H9 (cell line): Measurements from ENCODE around the gene PAOX. TPM values are rescaled to one million over a fixed set of nuclear protein-coding genes. Genes with fewer than 3 reads are reported as not detected.

Experiments
- DNase-seq: peaks from one replicate; pipeline ENCODE4 v3.0.0-alpha.2; 2017
- H2AFZ ChIP-seq: one replicate; pipeline ENCODE4 v1.6.1; 2013; ENCODE audit warnings: mild to moderate bottlenecking, low read length, control low read depth, moderate library complexity
- H2AK5ac ChIP-seq: 2 replicates; pipeline ENCODE4 v1.6.1; 2013; ENCODE audit warnings: low read length, control low read depth, mixed read lengths; ENCODE audit not compliant: insufficient read length
- H2BK120ac ChIP-seq: one replicate; pipeline ENCODE4 v1.6.1; 2013; ENCODE audit warnings: low read depth, mild to moderate bottlenecking, low read length, control low read depth, inconsistent platforms; ENCODE audit not compliant: poor library complexity, severe bottlenecking
- H2BK12ac ChIP-seq: 2 replicates; pipeline ENCODE4 v1.6.1; 2013; ENCODE audit warnings: low read length, control low read depth, mixed read lengths, low read depth; ENCODE audit not compliant: insufficient read length
- H2BK15ac ChIP-seq: 2 replicates; pipeline ENCODE4 v1.6.1; 2013; ENCODE audit warnings: low read depth, low read length, control low read depth
- H2BK20ac ChIP-seq: one replicate; pipeline ENCODE4 v1.6.1; 2013; ENCODE audit warnings: low read depth, mild to moderate bottlenecking, low read length, control low read depth, inconsistent platforms; ENCODE audit not compliant: poor library complexity, severe bottlenecking
- H2BK5ac ChIP-seq: 2 replicates; pipeline ENCODE4 v1.6.1; 2013; ENCODE audit warnings: low read length, control low read depth, mixed read lengths; ENCODE audit not compliant: insufficient read length
- H3K14ac ChIP-seq: 2 replicates; pipeline ENCODE4 v1.6.1; 2013; ENCODE audit warnings: low read length, control low read depth; ENCODE audit not compliant: insufficient read depth
- H3K18ac ChIP-seq: 2 replicates; pipeline ENCODE4 v1.6.1; 2013; ENCODE audit warnings: low read depth, mild to moderate bottlenecking, mixed read lengths, low read length, control low read depth; ENCODE audit not compliant: insufficient read length
- H3K23ac ChIP-seq: 2 replicates; pipeline ENCODE4 v1.6.1; 2013; ENCODE audit warnings: low read length, control low read depth, mixed read lengths, low read depth; ENCODE audit not compliant: insufficient read length
- H3K23me2 ChIP-seq: 2 replicates; pipeline ENCODE4 v1.6.1; 2013; ENCODE audit warnings: low read depth, mild to moderate bottlenecking, mixed read lengths, low read length, control low read depth; ENCODE audit not compliant: insufficient read length, poor library complexity, severe bottlenecking
- H3K27ac ChIP-seq: 2 replicates; pipeline ENCODE4 v1.5.1; 2013; ENCODE audit warnings: low read length, control low read depth, mixed read lengths, low read depth; ENCODE audit not compliant: insufficient read length
- H3K27me3 ChIP-seq: 2 replicates; pipeline ENCODE4 v1.6.1; 2013; ENCODE audit warnings: low read length, control low read depth, inconsistent platforms; ENCODE audit not compliant: insufficient read depth
- H3K4ac ChIP-seq: 2 replicates; pipeline ENCODE4 v1.6.1; 2013; ENCODE audit warnings: low read depth, mild to moderate bottlenecking, control low read depth, inconsistent platforms, low read length, moderate library complexity
- H3K4me1 ChIP-seq: 2 replicates; pipeline ENCODE4 v1.6.1; 2013; ENCODE audit warnings: low read length, control low read depth, inconsistent platforms; ENCODE audit not compliant: insufficient read depth
- H3K4me2 ChIP-seq: 2 replicates; pipeline ENCODE4 v1.6.1; 2013; ENCODE audit warnings: low read length, control low read depth, mixed read lengths; ENCODE audit not compliant: insufficient read length, insufficient read depth
- H3K56ac ChIP-seq: 2 replicates; pipeline ENCODE4 v1.6.1; 2013; ENCODE audit warnings: low read depth, mild to moderate bottlenecking, mixed read lengths, low read length, control low read depth; ENCODE audit not compliant: insufficient read length
- H3K79me1 ChIP-seq: 2 replicates; pipeline ENCODE4 v1.6.1; 2013; ENCODE audit warnings: low read depth, mild to moderate bottlenecking, moderate library complexity, low read length, control low read depth, inconsistent platforms; ENCODE audit not compliant: insufficient read depth, poor library complexity, severe bottlenecking
- H3K79me2 ChIP-seq: 2 replicates; pipeline ENCODE4 v1.6.1; 2013; ENCODE audit warnings: low read length, control low read depth, inconsistent platforms; ENCODE audit not compliant: insufficient read depth
- H3K9ac ChIP-seq: 2 replicates; pipeline ENCODE4 v1.6.1; 2013; ENCODE audit warnings: low read length, control low read depth, mixed read lengths; ENCODE audit not compliant: insufficient read length; ENCODE audit errors: extremely low read depth
- H3K9me3 ChIP-seq: one replicate; pipeline ENCODE4 v1.6.1; 2013; ENCODE audit warnings: low read depth, low read length, inconsistent platforms; ENCODE audit not compliant: control insufficient read depth
- H3T11ph ChIP-seq: one replicate; pipeline ENCODE4 v1.6.1; 2013; ENCODE audit warnings: mild to moderate bottlenecking, low read length, control low read depth, inconsistent platforms
- H4K20me1 ChIP-seq: one replicate; pipeline ENCODE4 v1.6.1; 2013; ENCODE audit not compliant: control insufficient read depth, insufficient read length, insufficient read depth
- H4K5ac ChIP-seq: 2 replicates; pipeline ENCODE4 v1.6.1; 2013; ENCODE audit warnings: low read depth, mild to moderate bottlenecking, mixed read lengths, low read length, control low read depth; ENCODE audit not compliant: insufficient read length
- H4K8ac ChIP-seq: replicated peaks from 2 replicates; pipeline ENCODE4 v1.6.1; 2013; ENCODE audit warnings: low read length, control low read depth, mixed read lengths, low read depth; ENCODE audit not compliant: insufficient read length
- H4K91ac ChIP-seq: 2 replicates; pipeline ENCODE4 v1.6.1; 2013; ENCODE audit warnings: low read depth, mild to moderate bottlenecking, moderate library complexity, mixed read lengths, low read length, control low read depth; ENCODE audit not compliant: insufficient read length
- H3K27ac Mint-ChIP-seq, 3 experiments: 2 replicates in 2 of 3; 3 replicates in 1 of 3; pipeline ENCODE4 v1.8.0; 2020 to 2021; ENCODE audit warnings: mixed read lengths in 3 of 3, mild to moderate bottlenecking in 1 of 3, moderate library complexity in 1 of 3
- H3K27me3 Mint-ChIP-seq: 2 replicates; pipeline ENCODE4 v1.8.0; 2021; ENCODE audit warnings: low read depth, mild to moderate bottlenecking, moderate library complexity, mixed read lengths
- H3K36me3 Mint-ChIP-seq, 3 experiments: 2 replicates in 2 of 3; 3 replicates in 1 of 3; pipeline ENCODE4 v1.8.0; 2020 to 2021; ENCODE audit warnings: low read depth in 3 of 3, mixed read lengths in 3 of 3; ENCODE audit not compliant: insufficient read depth in 1 of 3
- H3K4me1 Mint-ChIP-seq, 2 experiments: 2 replicates each; pipeline ENCODE4 v1.8.0; 2020; ENCODE audit warnings: mixed read lengths in 2 of 2
- H3K4me3 Mint-ChIP-seq, 2 experiments: 2 replicates in 1 of 2; 3 replicates in 1 of 2; pipeline ENCODE4 v1.8.0; 2020 to 2021; ENCODE audit warnings: mild to moderate bottlenecking in 2 of 2, mixed read lengths in 2 of 2, moderate library complexity in 1 of 2
- H3K9me3 Mint-ChIP-seq, 2 experiments: 2 replicates in 1 of 2; 3 replicates in 1 of 2; pipeline ENCODE4 v1.8.0; 2020; ENCODE audit warnings: mild to moderate bottlenecking in 2 of 2, mixed read lengths in 2 of 2, moderate library complexity in 1 of 2
- CTCF ChIP-seq: fragments of 200-600 bp; sonication (generic); conservative IDR thresholded peaks from 3 replicates; pipeline ENCODE4 v1.8.0; 2021; ENCODE audit warnings: antibody characterized with exemption, mild to moderate bottlenecking
- WGBS: extraction: QIAGEN DNeasy Blood & Tissue Kit; methylation state at CpG from one replicate; pipeline ENCODE4 v1.1.7; 2013; ENCODE audit warnings: missing lambda C conversion rate, low lambda C conversion rate, mixed read lengths; ENCODE audit not compliant: insufficient read length; ENCODE audit errors: extremely low coverage; 5-methylcytosine and 5-hydroxymethylcytosine counted together
- total RNA-seq: library from RNA; stranded (reverse); gene quantifications from 2 replicates; pipeline ENCODE4 v1.2.1, GENCODE V29; 2021

The PAOX gene
- total RNA-seq, 1 experiment from 2014 or later: 5.6 TPM

- Mint-ChIP-seq H3K36me3 (peaks cover 36 to 41% (median 41%) of the 10 kb centered on the region in 3 experiments), H3K9me3 (no peaks in the 10 kb centered on the region; a peak in 1 of 5 replicates), H3K27ac (peak overlapping the region; percentile 69 to 98 (median 88); a peak in 5 of 7 replicates), H3K27me3 (no peaks in the 10 kb centered on the region), H3K4me1 (peaks cover 9 to 12% of the 10 kb centered on the region in 2 experiments), H3K4me3 (peak overlapping the region; percentile 89 to 96)
- peaks cover 5% of the 10 kb centered on the region for H3K23me2 ChIP-seq
- H3K4me1 ChIP-seq: no peaks in the 10 kb centered on the region
- H3K9me3 ChIP-seq: no peaks in the 10 kb centered on the region
- no peak overlapping the region for H4K5ac ChIP-seq
- no peak overlapping the region for H3K56ac ChIP-seq
- H4K8ac ChIP-seq: no peak overlapping the region
- no peak for DNase-seq
- no peak overlapping the region for H2BK12ac ChIP-seq
- H3T11ph ChIP-seq: no peak overlapping the region
- peak overlapping the region; percentile 98 for H3K14ac ChIP-seq
- H3K4ac ChIP-seq: no peak overlapping the region
- no peak overlapping the region for H3K18ac ChIP-seq
- H3K23ac ChIP-seq: no peak overlapping the region
- H3K4me2 ChIP-seq: peak overlapping the region; percentile 89
- H2BK15ac ChIP-seq: no peak overlapping the region
- H2BK120ac ChIP-seq: no peak overlapping the region
- peaks cover 4% of the 10 kb centered on the region for H3K79me1 ChIP-seq
- H4K91ac ChIP-seq: no peak overlapping the region
- no peak overlapping the region for H3K27ac ChIP-seq
- no peak overlapping the region for H2AFZ ChIP-seq
- H2AK5ac ChIP-seq: no peak overlapping the region
- H3K27me3 ChIP-seq: no peaks in the 10 kb centered on the region
- WGBS: no CpG with 5 or more reads among the region's 21 CpGs
- H3K79me2 ChIP-seq: peaks cover 3% of the 10 kb centered on the region; the same call in 1 of the 2 replicates
- no peak overlapping the region for H2BK5ac ChIP-seq
- H2BK20ac ChIP-seq: no peak overlapping the region
- TF ChIP-seq CTCF: no peak
- no peaks in the 10 kb centered on the region for H4K20me1 ChIP-seq
- H3K9ac ChIP-seq: peak overlapping the region; percentile 96
Observed at GRCh38 chr10:133394801-133395221, 15.7 kb downstream of the PAOX start.
